HCT116 (cell line): ENCODE measurements around the gene SPATA2L. TPM values are rescaled to one million over a fixed set of nuclear protein-coding genes. Genes with fewer than 3 reads are reported as not detected.

Experiments used
- ATAC-seq: fragments of 200-7000 bp; cut with Tn5 transposase; 2 replicates; pipeline ENCODE4 v1.9.1; 2020; ENCODE audit warnings: mild to moderate bottlenecking, moderate library complexity
- BruUV-seq: library from RNA; stranded (reverse); fragments of 400-500 nt; replicated peaks from 2 replicates; lab custom pipeline; 2021; lab: Mats Ljungman, UMichigan
- CTCF ChIA-PET: fragments of 300-600 bp; sonication (Branson Sonifier 250); formaldehyde crosslinking; loops from one replicate; lab custom pipeline; 2021; ENCODE audit warnings: antibody characterized with exemption; lab: Charles Lee
- POLR2A ChIA-PET: fragments of 300-600, 350-600 bp; sonication (Branson Sonifier 250); formaldehyde crosslinking; loops from one replicate; lab custom pipeline; 2021; ENCODE audit warnings: antibody characterized with exemption; lab: Charles Lee
- RAD21 ChIA-PET, 2 experiments: fragments of 300-600 bp; sonication (Branson Sonifier 250); formaldehyde crosslinking; loops; one replicate each; lab custom pipeline; 2023; ENCODE audit warnings: low total read pairs in 2 of 2; ENCODE audit not compliant: uncharacterized antibody in 2 of 2, unreplicated experiment in 2 of 2, low non-redundant PET in 1 of 2; lab: Charles Lee
- DNase-seq: peaks from one replicate; pipeline ENCODE4 v3.0.0-alpha.2; 2010; ENCODE audit warnings: low read depth, low spot score
- H2AFZ ChIP-seq: fragments of 200-600 bp; shearing (Covaris generic), sonication (generic); 2 replicates; pipeline ENCODE4 v1.6.1; 2017; ENCODE audit warnings: low read depth, mixed run types, mixed read lengths, antibody characterized with exemption, low read length; ENCODE audit not compliant: poor library complexity, severe bottlenecking
- H3K27ac ChIP-seq: 2 replicates; pipeline ENCODE4 v1.5.1; 2012; ENCODE audit warnings: low read depth, low read length
- H3K27me3 ChIP-seq: fragments of 200-600 bp; sonication (generic); 2 replicates; pipeline ENCODE4 v1.6.1; 2016; ENCODE audit warnings: mixed run types, low read length, mixed read lengths; ENCODE audit not compliant: insufficient read depth
- H3K36me3 ChIP-seq, 2 experiments: fragments of 200-500 bp in 1 of 2; fragments of 200-600 bp in 1 of 2; sonication (Bioruptor generic) in 1 of 2; sonication (generic) in 1 of 2; 2 replicates each; pipeline versions ENCODE4 v1.5.1 to v1.6.1; 2014 to 2016; ENCODE audit warnings: low read length in 2 of 2, inconsistent platforms in 1 of 2, mixed read lengths in 1 of 2, mixed run types in 1 of 2; ENCODE audit not compliant: insufficient read depth in 2 of 2, control insufficient read depth in 1 of 2
- H3K4me1 ChIP-seq, 2 experiments: fragments of 200-600 bp in 1 of 2; sonication (generic) in 1 of 2; 2 replicates each; pipeline versions ENCODE4 v1.5.1 to v1.6.1; 2012 to 2017; ENCODE audit warnings: low read length in 2 of 2, inconsistent platforms in 1 of 2, mild to moderate bottlenecking in 1 of 2, mixed read lengths in 1 of 2, mixed run types in 1 of 2, moderate library complexity in 1 of 2; ENCODE audit not compliant: insufficient read depth in 2 of 2, control insufficient read depth in 1 of 2
- H3K4me2 ChIP-seq: fragments of 200-600 bp; sonication (generic); 2 replicates; pipeline ENCODE4 v1.6.1; 2017; ENCODE audit warnings: mixed run types, low read length, mixed read lengths
- H3K4me3 ChIP-seq, 2 experiments: fragments of 200-600 bp in 1 of 2; sonication (generic) in 1 of 2; replicated peaks in 1 of 2; 2 replicates each; pipeline ENCODE4 v1.5.1; 2011 to 2016; ENCODE audit warnings: low read length in 2 of 2, control low read depth in 1 of 2, low read depth in 1 of 2, mild to moderate bottlenecking in 1 of 2, mixed read lengths in 1 of 2, mixed run types in 1 of 2
- H3K79me2 ChIP-seq: fragments of 200-600 bp; sonication (generic); 2 replicates; pipeline ENCODE4 v1.6.1; 2017; ENCODE audit warnings: mild to moderate bottlenecking, mixed run types, low read length, moderate library complexity, mixed read lengths; ENCODE audit not compliant: insufficient read depth
- H3K9ac ChIP-seq: fragments of 200-600 bp; sonication (generic); 2 replicates; pipeline ENCODE4 v1.6.1; 2016; ENCODE audit warnings: low read length, mixed read lengths
- H3K9me2 ChIP-seq: fragments of 200-600 bp; sonication (generic), shearing (Covaris generic); 2 replicates; pipeline ENCODE4 v1.6.1; 2017; ENCODE audit warnings: mixed run types, mild to moderate bottlenecking, moderate library complexity; ENCODE audit not compliant: insufficient read depth
- H3K9me3 ChIP-seq, 2 experiments: fragments of 200-500 bp in 1 of 2; fragments of 200-600 bp in 1 of 2; sonication (Bioruptor generic) in 1 of 2; sonication (generic) in 1 of 2; 2 replicates each; pipeline ENCODE4 v1.6.1; 2014 to 2017; ENCODE audit warnings: low read length in 2 of 2, mixed read lengths in 2 of 2, inconsistent platforms in 1 of 2, low read depth in 1 of 2, mild to moderate bottlenecking in 1 of 2, mixed run types in 1 of 2, moderate library complexity in 1 of 2; ENCODE audit not compliant: control insufficient read depth in 1 of 2, insufficient read depth in 1 of 2
- H4K20me1 ChIP-seq: fragments of 200-600 bp; sonication (generic), shearing (Covaris generic); 2 replicates; pipeline ENCODE4 v1.6.1; 2017; ENCODE audit warnings: mixed run types, mild to moderate bottlenecking, moderate library complexity; ENCODE audit not compliant: insufficient read depth
- CBX3 ChIP-seq: IDR thresholded peaks from 2 replicates; pipeline ENCODE4 v1.6.1; 2012; ENCODE audit warnings: low read depth
- FOSL1 ChIP-seq: IDR thresholded peaks from 2 replicates; pipeline ENCODE4 v1.6.1; 2012; ENCODE audit warnings: low read depth
- intact Hi-C: fragments of 100-400 bp; cut with micrococcal nuclease; formaldehyde crosslinking; loops from 2 replicates; pipeline ENCODE4 v1.10.0; 2022
- total RNA-seq: library from RNA; stranded (reverse); gene quantifications from one replicate; pipeline ENCODE4 v1.2.1, GENCODE V29; 2021; ENCODE audit not compliant: unreplicated experiment
- TF ChIP-seq, protein P1 (sequence below), 3 experiments: fragments of 200-600 bp in 1 of 3; sonication (generic) in 1 of 3; IDR thresholded peaks in 2 of 3; conservative IDR thresholded peaks in 1 of 3; 2 replicates each; pipeline ENCODE4 v1.5.1; 2012 to 2017; ENCODE audit warnings: low read depth in 2 of 3, low read length in 2 of 3, antibody characterized with exemption in 1 of 3, borderline replicate concordance in 1 of 3, control low read depth in 1 of 3, mild to moderate bottlenecking in 1 of 3, mixed read lengths in 1 of 3, mixed run types in 1 of 3, moderate library complexity in 1 of 3; ENCODE audit not compliant: insufficient read depth in 1 of 3

The SPATA2L gene
- total RNA-seq, 1 experiment from 2014 or later, result 50.5 TPM

DNA sequence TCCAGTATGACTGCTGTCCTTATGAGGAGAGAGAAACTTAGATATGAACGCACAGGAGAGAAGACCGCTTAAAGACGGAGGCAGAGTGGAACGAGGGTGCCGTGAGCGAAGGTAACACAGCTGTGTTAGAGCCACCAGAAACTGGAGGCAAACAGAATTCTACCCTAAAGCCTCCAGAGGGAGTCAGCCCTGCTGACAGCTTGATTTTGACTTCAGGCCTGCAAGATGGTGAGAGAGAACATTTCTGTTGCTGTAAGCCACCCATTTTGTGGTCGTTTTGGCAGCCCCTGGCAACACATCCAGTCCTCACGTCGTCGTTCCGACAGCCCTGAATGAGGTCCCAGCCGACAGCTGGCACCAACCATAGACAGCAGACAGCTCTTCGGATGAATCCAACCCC, 2.8 kb upstream of the SPATA2L start:
- no peak for TF ChIP-seq FOSL1
- ChIA-PET RAD21 (no interaction called here), POLR2A (no interaction called here), CTCF (interaction anchor here (0.6 to 1.1 kb wide), 2 partner anchors 12 to 203 kb away, joined by 3 read pairs; no protein-coding TSS in a partner anchor)
- Histone ChIP-seq H3K79me2 (peaks cover 15% of the 10 kb centered on the region), H3K27ac (no peak overlapping the region), H3K36me3 (peaks cover under 1% of the 10 kb centered on the region in 2 experiments; a peak in 1 of 4 replicates), H4K20me1 (peaks cover 3% of the 10 kb centered on the region; the same call in 1 of the 2 replicates), H3K4me1 (peaks cover 19 to 35% of the 10 kb centered on the region in 2 experiments), H3K9ac (no peak overlapping the region), H3K9me3 (no peaks in the 10 kb centered on the region), H3K9me2 (no peaks in the 10 kb centered on the region), H3K27me3 (no peaks in the 10 kb centered on the region), H3K4me3 (no peak overlapping the region), H3K4me2 (no peak overlapping the region), H2AFZ (no peak overlapping the region)
- DNase-seq (no peak), ATAC-seq (no peak)
- BruUV-seq, result no TSS peak
- intact Hi-C loops, result no loop called here

DNA sequence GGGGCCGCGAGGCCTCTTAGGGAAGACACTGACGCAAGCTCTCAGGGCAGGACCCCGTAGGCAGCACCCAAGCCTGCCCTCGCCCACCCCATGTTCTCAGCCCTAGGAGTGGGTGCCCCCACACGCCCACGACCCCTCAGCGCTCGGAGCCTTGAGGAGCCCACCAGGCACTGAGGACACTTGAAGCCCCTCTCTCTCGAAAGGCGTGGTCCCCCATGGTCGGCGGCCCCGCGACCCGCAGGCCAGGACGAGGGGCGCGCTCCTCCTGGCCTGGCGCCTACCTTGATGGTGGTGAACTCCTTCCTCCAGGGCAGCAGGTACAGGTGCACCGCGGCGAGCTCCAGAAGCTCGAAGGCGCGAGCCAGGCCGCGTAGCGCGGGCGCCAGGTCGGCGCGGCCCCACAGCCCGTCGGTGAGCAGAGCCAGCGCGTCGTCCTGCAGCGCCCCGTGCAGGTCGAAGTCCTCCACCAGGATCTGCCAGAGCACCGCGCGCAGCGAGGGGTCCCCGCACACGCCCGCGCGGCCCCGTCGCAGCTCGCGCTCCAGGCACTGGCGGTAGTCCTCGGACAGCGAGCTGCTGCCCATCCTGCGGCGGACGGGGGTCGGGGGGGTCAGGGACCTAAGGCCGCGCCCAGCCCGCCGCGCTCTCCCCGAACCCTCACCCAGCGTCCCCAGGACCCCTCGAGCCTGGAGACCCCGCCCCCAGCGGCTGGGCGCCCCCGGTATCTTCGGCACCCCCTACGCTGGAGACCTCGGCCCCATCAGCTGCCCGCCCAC, 668 bp downstream of the SPATA2L start:
- TF ChIP-seq CBX3, result no peak
- TF ChIP-seq, protein P1, sequence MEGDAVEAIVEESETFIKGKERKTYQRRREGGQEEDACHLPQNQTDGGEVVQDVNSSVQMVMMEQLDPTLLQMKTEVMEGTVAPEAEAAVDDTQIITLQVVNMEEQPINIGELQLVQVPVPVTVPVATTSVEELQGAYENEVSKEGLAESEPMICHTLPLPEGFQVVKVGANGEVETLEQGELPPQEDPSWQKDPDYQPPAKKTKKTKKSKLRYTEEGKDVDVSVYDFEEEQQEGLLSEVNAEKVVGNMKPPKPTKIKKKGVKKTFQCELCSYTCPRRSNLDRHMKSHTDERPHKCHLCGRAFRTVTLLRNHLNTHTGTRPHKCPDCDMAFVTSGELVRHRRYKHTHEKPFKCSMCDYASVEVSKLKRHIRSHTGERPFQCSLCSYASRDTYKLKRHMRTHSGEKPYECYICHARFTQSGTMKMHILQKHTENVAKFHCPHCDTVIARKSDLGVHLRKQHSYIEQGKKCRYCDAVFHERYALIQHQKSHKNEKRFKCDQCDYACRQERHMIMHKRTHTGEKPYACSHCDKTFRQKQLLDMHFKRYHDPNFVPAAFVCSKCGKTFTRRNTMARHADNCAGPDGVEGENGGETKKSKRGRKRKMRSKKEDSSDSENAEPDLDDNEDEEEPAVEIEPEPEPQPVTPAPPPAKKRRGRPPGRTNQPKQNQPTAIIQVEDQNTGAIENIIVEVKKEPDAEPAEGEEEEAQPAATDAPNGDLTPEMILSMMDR (IDR thresholded peaks at IDR 0.05 in 2 of 3, conservative IDR thresholded peaks at IDR 0.05 in 1 of 3; ENCODE audit: borderline replicate concordance in 1 of 3, insufficient read depth in 1 of 3, low read depth in 2 of 3, low read length in 2 of 3), result peak in 2 of 3 experiments; percentile 34 to 43; a peak in 4 of 6 replicates
- Histone ChIP-seq H3K27me3 (no peaks in the 10 kb centered on the region), H3K79me2 (peaks cover 24% of the 10 kb centered on the region), H3K4me3 (peak overlapping the region; percentile 76 to 90), H3K9me3 (no peaks in the 10 kb centered on the region), H3K9me2 (no peaks in the 10 kb centered on the region), H3K9ac (peak overlapping the region; percentile 85), H3K27ac (peak overlapping the region; percentile 88), H2AFZ (no peak overlapping the region), H3K4me2 (peak overlapping the region; percentile 98), H4K20me1 (peaks cover 3% of the 10 kb centered on the region; the same call in 1 of the 2 replicates), H3K4me1 (peaks cover 18 to 32% of the 10 kb centered on the region in 2 experiments), H3K36me3 (peaks cover 6 to 12% of the 10 kb centered on the region in 2 experiments; a peak in 2 of 4 replicates)
- CTCF ChIA-PET, result interaction anchor here (0.9 to 2.8 kb wide), 16 partner anchors 9 to 222 kb away, joined by 3 to 20 read pairs (median 5); partner anchors contain the start of genes CDK10, CHMP1A, SPATA33 and TCF25
- RAD21 ChIA-PET, result interaction anchor here in 1 of 2 experiments (0.9 to 1.2 kb wide), 2 partner anchors 20 to 22 kb away, joined by 4 read pairs; partner anchors contain the start of gene VPS9D1
- POLR2A ChIA-PET, result interaction anchor here (0.6 to 2.0 kb wide), 16 partner anchors 8 to 222 kb away, joined by 3 to 7 read pairs (median 3); partner anchors contain the start of genes CDK10, CHMP1A, FANCA and SPATA33
- BruUV-seq, result TSS peak; percentile 42
- ATAC-seq (peak; percentile 32), DNase-seq (no peak)
- intact Hi-C loops, result loop anchor here (1.0 kb wide), 2 partner anchors 15 to 92 kb away; partner anchors contain the start of gene CDK10
